Transverse colon (tissue), 4 donors: ENCODE data around the gene MPP4.

Source experiments
- CTCF ChIP-seq, 5 experiments: fragments of 200-600 bp in 3 of 5; fragments of 450-650 bp in 2 of 5; sonication (generic) in 3 of 5; IDR thresholded peaks; 1 replicate in 2 of 5; 2 replicates in 3 of 5; pipeline ENCODE4 v1.5.1; 2016 to 2017; ENCODE audit warnings: antibody characterized with exemption in 5 of 5, inconsistent platforms in 3 of 5, mild to moderate bottlenecking in 2 of 5, moderate library complexity in 1 of 5
- EP300 ChIP-seq: sonication (generic); formaldehyde crosslinking; IDR thresholded peaks from one replicate; pipeline ENCODE4 v1.6.1; 2017; ENCODE audit warnings: antibody characterized with exemption, low read depth
- POLR2A ChIP-seq: fragments of 450-650 bp; IDR thresholded peaks from one replicate; pipeline ENCODE4 v1.6.1; 2016; ENCODE audit warnings: antibody characterized with exemption, mild to moderate bottlenecking, moderate library complexity
- POLR2AphosphoS5 ChIP-seq, 3 donors: sonication (generic); formaldehyde crosslinking; IDR thresholded peaks; one replicate each; pipeline ENCODE4 v1.6.1; 2016; ENCODE audit warnings: antibody characterized with exemption in 3 of 3

GRCh38 chr2:201597397-201597796 is 101.0 kb downstream of the MPP4 start:
- TF ChIP-seq CTCF (IDR thresholded peaks at IDR 0.05) (no peak), POLR2A (no peak), POLR2AphosphoS5 (IDR thresholded peaks at IDR 0.05) (no peak), EP300 (no peak)
